Stomach (tissue), 4 donors: ENCODE results near the gene CNEP1R1.

Source experiments
- CTCF ChIP-seq, 7 experiments: fragments of 450-650 bp in 4 of 7; fragments of 200-600 bp in 3 of 7; sonication (generic) in 3 of 7; IDR thresholded peaks; one replicate each; pipeline ENCODE4 v1.5.1; 2016 to 2019; ENCODE audit warnings: antibody characterized with exemption in 7 of 7, control low read depth in 2 of 7, mild to moderate bottlenecking in 1 of 7
- EP300 ChIP-seq: sonication (generic); formaldehyde crosslinking; IDR thresholded peaks from one replicate; pipeline ENCODE4 v1.6.1; 2017; ENCODE audit warnings: antibody characterized with exemption
- POLR2A ChIP-seq, 4 donors: fragments of 450-650 bp; IDR thresholded peaks; one replicate each; pipeline ENCODE4 v1.6.1; 2016; ENCODE audit warnings: antibody characterized with exemption in 4 of 4, control low read depth in 2 of 4, mild to moderate bottlenecking in 1 of 4, moderate library complexity in 1 of 4
- POLR2AphosphoS5 ChIP-seq, 3 donors: sonication (generic); formaldehyde crosslinking; IDR thresholded peaks; one replicate each; pipeline ENCODE4 v1.6.1; 2016; ENCODE audit warnings: antibody characterized with exemption in 3 of 3

DNA sequence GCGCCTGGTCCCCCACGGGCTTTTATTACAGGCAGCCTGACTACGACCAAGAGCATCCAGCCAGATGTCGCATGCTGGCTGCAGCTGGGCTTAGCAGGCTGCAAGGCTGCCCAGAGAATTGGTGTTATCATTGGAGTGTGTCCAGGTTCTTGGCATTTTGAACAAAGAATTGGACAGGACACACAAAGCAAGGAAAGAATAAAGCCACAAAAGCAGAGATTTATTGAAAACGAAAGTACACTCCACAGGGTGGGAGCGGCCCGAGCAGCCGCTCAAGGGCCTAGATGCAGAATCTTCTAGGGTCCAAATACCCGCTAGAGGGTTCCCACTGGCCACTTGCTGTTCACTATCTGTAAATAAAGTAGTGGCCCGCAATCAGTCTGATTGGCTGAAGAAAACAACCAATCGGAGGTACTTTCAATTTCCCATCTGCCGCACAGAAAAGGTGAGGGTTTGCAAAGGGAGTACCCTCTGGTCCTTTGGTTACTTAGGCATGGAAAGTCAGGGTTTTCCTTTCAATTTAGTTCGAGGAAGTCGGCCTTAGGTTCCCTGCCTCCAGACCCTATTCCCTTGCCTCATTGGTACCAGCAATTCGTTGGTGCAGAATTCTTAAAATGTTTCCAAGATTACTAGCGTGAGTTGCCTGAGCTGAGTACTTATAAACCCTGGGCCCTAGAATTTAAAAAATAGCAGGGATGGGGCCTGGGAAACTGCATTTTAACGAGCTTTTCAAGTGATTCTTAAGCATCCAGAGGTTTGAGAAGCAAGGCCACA lies 38.5 kb upstream of the CNEP1R1 start:
- TF ChIP-seq CTCF (IDR thresholded peaks at IDR 0.05) (no peak), POLR2A (IDR thresholded peaks at IDR 0.05) (no peak), POLR2AphosphoS5 (IDR thresholded peaks at IDR 0.05) (no peak), EP300 (no peak)
